NCI-H2107 (cell line): ENCODE data around the gene ART5.

Source experiments
- DNase-seq: peaks from one replicate; lab custom pipeline; 2025; lab: John Stamatoyannopoulos, UW

Gene ART5

GRCh38 chr11:3641701-3642070, at the start of gene ART5:
Gene ART5 (minus strand): TSS chr11:3641992. CDS start chr11:3641862, 130 bp downstream.
- DNase-seq, result no peak

DNA sequence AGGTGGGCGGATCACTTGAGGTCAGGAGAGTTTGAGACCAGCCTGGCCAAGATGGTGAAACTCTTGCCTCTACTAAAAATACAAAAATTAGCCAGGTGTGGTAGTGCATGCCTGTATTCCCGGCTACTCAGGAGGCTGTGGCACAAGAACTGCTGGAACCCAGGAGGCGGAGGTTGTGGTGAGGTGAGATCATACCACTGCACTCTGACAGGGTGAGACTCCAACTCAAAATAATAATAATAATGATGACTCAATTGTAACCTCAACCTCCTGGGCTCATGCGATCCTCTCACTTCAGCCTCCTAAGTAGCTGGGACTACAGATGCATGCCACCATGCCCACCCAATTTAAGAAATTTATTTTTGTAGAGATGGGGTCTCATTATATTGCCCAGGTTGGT, 45.0 kb upstream of the ART5 start:
- no peak for DNase-seq

- DNase-seq, result no peak
Observed at GRCh38 chr11:3685923-3686322, 44.1 kb upstream of the ART5 start.

DNA sequence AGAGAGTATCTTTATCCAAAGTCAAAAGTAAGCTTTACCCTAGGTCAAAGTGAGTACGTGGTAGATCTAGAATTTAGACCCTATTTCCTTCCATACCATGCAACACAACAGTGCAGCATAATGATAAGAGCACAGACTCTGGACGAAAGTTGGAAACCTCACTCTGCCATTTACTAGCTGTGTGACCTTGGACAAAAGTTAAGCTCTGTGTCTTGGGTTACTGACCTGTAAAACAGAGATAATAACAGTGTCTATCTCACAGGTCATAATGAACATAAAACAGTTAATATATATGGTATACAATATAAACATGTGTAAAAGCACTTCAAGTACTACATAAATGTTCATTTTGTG, 43.0 kb upstream of the ART5 start:
- DNase-seq, result no peak

- DNase-seq, result no peak
Observed at GRCh38 chr11:3684129-3684818, 42.5 kb upstream of the ART5 start.

- DNase-seq, result no peak
Observed at GRCh38 chr11:3683039-3683438, 41.2 kb upstream of the ART5 start.

DNA sequence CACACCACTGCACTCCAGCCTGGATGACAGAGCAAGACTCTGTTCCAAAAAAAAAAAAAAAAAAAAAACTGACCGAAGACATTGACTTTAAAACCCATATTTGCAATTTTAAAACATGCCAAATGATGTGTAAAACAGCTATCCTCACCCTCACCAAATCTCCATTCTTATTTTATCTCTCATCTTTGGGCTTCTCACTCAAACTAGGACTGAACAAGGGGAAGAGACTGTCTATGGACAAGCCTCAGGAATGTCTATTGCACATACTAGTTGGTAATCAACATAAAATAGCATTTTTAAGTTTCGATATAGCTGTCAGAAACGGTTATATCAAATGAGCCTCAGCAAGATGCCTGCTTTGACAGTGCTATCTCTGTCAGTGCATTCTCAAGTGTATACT, 37.3 kb upstream of the ART5 start:
- DNase-seq, result no peak

DNA sequence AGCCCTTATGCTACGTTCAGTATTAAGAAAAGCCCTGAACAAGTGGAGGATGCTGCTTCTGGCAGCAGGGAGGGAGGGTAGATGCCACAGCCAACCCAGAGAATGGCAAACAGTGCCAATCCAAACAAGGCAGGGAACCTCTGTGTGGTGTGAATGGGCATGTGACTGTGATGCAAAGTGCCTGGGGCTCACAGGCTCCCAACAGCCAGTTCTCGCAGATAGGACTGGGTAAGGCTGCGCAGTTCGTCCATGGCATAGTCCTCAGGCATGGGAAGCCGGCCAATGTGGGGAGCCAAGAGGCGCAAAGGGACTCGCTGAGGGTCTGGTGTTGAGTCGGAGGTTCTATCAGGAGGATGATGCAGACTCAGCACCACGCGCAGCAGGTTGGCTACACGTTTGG, 34.2 kb upstream of the ART5 start:
- DNase-seq, result no peak

GRCh38 chr11:3674189-3674588, 32.4 kb upstream of the ART5 start:
- no peak for DNase-seq

DNA sequence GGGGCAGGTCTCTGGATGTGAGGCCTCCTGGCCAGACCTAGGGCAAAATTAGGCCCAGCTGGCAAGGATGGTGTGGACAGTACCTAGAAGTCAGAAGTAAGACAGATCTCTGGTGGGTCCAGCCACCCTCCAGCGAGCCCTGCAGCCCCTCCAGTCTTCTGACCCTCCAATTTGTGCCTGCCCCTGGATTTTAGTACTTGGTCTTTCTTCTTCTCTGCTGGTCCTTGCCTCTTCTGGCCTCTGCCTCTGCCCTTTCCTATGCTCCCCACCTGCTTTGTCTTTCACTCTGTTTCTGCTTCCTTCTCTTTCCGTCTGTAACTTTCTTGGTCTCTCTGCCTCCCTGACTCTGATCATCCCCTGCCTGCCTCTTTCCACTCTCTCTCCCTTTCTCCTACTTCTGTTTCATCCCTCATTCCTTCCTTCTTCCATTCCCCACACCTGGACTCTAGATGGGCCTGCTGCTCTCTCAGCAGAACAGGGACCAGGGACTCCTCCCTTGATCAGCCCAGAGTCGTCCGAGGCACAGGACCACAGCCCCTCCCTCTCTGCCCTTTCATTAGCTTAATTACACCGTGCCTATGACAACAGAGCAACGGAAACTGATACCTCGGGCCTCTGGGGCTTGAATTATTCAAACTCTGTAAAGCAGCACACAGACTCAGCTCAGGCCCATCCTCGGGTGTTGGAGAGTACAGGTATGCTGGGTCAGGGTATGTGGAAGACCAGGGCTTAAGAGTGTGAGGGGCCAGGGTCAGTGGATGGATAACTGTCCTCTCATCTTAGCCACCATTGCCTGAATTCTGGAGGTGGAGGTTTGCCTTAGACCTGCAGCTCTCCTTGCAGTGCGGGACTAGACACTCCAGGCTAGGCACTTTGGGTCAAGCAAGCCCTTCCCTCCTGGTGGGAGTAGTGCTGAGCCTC, 29.8 kb upstream of the ART5 start, which contains the start of gene CHRNA10:
Gene CHRNA10 (minus strand): TSS at position 51 of the 921 bp plus-strand sequence. CDS start 72 bp downstream, outside the sequence.
- DNase-seq, result no peak

- DNase-seq, result no peak
Observed at GRCh38 chr11:3669742-3670183, 28.0 kb upstream of the ART5 start.

DNA sequence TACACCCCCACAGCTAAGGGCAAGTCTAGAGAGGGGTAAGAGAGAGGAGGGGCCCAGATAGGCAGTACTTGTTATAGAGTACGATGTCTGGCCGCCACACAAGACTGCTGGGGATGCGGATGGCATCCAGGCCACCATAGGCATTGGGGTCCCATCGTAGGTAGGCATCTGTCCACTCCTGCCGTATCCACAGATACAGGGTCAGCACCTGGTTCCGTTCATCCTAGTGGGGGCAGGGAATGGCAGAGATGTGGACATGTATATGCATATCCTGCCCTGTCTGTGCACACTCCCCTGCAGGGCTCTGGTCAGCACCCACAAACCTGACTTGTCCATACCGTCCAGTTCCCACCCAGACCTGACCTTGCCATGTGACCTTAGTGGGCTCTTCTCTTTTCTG, 27.3 kb upstream of the ART5 start:
- DNase-seq, result no peak

DNA sequence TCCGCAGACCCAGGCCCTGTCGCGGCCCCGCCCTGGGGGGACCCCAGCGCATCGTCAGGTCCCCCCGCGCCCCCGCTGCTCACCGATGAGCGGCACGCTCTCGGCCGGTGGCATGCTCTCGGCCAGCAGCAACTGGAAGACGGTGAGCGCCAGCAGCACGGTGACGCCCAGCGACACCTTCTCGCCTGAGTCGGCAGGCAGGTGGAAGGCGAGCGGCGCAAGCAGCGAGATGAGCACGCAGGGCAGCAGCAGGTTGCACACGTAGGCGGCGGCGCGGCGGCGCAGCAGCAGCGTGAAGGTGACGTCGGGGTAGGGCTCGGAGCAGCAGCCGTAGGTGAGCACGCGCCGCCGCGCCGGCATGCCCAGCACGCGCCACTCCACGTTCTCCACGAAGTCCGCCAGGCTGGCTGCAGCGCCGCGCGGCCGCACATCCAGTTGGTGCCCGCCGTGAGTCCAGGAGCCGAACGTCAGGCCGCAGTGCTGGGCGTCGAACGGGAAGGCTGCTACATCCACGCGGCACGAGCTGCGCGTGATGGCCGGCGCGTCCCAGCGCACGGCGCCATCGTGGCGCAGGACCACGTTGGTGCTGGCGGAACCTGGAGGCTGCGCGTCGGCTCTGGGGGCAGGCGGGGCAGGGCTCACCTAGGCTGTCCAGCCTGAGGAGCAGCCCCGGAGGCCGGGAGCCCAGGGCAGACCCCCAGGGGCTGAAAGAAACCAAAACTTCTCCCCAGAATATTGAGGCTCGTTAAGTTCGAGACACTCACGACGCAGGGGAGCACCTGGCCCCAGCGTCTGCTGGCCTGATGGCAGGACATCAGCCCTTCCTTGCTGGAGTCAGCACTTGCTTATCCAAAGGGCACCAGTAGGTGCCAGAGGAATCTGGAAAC, 25.6 kb upstream of the ART5 start:
- DNase-seq, result no peak

DNA sequence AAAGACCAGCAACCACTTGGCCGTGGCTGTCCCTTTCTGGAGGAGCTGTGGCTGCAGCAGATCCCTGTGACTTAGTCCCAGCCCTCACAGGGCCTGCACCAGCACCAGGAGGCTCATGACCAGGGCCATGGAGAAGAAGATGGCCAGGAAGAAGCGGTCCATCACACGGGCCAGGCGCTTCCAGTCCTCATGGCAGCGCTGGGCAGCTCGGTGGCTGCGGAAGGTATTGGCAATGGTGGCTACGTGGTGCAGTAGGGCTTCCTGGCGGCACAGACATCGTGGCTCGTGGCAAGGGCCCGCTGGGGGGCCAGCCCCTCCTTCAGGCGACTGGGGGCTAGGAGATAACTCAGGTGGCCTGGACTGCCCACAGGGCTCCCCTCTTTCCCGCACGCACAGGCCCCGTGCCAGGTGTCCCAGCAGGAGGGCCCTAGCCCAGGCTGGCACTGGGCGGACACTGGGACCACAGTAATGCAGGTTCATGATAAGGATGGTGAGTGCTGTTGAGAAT, 24.3 kb upstream of the ART5 start:
- no peak for DNase-seq

DNA sequence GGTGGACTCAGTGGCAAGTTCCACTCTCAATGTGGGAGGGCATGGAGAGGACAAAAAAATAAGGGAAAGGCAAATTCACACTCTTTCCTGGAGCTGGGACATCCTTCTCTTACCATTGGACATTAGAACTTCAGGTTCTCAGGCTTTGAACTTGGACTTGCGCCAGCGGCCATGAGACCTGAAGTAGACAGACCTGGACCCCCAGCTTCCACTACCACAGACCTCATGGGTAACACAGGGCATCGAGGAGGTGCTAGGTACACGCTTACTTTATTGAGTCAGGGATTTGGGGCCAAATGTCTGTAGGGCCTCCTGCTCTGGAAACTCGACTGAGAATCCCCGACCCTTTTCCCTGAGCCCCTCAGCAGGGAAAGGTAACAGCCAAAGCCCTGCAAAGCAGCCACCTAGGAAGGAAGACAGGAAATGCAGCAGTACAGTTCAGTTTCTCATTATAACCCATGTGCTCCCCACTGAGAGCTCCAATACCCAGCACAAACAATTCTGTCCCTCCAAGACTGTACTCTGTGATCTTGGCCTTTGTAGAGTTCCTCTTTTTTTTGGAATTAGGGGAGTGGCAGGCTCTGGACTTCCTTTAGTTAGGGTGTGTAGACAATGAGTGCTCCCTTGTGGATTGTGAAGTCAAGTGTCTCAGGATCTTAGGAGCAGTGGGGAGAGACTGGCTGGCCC, 23.7 kb upstream of the ART5 start:
- no peak for DNase-seq

- DNase-seq, result no peak
Observed at GRCh38 chr11:3664032-3664630, 22.3 kb upstream of the ART5 start.

DNA sequence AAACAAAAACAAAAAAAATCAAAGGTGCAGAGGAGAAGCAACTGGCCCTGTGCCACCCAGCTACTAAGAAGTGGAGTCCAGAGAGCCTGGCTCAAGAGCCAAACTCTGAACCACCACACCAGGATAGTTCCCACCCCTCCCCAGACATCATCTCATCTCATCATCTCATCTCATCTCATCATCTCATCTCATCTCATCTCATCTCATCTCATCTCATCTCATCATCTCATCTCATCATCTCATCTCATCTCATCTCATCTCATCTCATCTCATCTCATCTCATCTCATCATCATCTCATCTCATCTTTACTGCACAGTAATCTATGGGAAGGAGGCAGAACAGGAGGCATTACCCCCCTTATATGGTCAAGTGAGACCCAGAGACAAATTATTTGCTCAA, 21.1 kb upstream of the ART5 start:
- no peak for DNase-seq

DNA sequence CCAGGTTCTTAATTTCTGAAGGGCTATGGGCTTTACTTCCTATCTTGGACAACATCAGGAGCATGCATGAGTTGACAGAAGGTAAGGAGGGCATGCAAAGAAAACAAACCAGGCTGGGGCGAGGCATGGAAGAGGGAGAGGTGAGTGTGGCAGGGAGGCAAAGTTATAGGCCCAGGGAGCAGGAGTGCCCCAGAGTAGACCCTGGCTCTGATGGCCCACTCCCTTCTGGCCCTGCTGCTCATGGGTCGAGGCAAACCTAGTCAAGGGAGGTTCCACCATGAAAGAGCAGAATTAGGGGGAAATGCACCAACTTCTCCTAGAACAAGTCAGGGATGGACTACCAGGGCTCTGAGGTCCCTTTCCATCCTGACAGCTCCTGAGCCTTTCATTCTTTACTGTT, 19.2 kb upstream of the ART5 start:
- DNase-seq, result no peak

DNA sequence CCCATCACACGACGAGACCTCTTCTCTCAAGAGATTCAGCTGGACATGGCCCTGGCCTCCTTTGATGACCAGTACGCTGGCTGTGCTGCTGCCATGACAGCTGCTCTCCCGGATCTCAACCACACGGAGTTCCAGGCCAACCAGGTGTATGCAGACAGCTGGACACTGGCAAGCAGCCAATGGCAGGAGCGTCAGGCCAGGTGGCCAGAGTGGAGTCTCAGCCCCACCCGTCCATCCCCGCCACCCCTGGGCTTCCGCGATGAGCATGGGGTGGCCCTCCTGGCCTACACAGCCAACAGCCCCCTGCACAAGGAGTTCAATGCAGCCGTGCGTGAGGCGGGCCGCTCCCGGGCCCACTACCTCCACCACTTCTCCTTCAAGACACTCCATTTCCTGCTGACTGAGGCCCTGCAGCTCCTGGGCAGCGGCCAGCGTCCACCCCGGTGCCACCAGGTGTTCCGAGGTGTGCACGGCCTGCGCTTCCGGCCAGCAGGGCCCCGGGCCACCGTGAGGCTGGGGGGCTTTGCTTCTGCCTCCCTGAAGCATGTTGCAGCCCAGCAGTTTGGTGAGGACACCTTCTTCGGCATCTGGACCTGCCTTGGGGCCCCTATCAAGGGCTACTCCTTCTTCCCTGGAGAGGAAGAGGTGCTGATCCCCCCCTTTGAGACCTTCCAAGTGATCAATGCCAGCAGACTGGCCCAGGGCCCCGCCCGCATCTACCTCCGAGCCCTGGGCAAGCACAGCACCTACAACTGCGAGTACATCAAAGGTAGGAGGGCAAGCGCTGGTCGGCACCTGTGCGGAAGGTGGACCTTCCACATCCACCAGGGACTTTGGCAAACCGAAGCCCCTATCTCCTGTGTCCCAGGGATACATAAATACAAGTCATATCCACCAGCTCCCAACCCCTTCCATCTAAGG, 18.1 kb upstream of the ART5 start:
- DNase-seq, result no peak

DNA sequence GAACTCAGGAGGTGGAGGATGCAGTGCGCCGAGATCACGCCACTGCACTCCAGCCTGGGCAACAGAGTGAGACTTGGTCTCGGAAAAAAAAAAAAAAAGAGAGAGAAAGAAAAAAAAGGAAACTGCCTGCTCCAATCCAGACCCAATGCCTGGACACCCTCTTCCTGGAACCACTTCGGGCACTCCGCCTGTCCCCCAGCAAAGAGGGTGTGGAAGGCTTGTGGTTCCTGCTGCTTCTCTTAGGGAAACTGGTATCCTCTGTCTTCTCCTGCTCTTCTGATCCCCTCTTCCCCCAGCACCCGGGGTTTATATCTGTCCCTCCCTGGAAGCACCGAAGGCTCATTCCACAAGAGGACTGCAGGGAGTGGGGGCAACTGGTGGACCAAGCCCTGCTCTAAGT, 16.5 kb upstream of the ART5 start:
- DNase-seq, result no peak
